Measurements from ENCODE around the gene SRP14.

GRCh38 chr15:40053831-40054604, 15.0 kb upstream of the SRP14 start:
- TF ChIP-seq, protein P1, sequence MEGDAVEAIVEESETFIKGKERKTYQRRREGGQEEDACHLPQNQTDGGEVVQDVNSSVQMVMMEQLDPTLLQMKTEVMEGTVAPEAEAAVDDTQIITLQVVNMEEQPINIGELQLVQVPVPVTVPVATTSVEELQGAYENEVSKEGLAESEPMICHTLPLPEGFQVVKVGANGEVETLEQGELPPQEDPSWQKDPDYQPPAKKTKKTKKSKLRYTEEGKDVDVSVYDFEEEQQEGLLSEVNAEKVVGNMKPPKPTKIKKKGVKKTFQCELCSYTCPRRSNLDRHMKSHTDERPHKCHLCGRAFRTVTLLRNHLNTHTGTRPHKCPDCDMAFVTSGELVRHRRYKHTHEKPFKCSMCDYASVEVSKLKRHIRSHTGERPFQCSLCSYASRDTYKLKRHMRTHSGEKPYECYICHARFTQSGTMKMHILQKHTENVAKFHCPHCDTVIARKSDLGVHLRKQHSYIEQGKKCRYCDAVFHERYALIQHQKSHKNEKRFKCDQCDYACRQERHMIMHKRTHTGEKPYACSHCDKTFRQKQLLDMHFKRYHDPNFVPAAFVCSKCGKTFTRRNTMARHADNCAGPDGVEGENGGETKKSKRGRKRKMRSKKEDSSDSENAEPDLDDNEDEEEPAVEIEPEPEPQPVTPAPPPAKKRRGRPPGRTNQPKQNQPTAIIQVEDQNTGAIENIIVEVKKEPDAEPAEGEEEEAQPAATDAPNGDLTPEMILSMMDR (IDR thresholded peaks at IDR 0.05): no peak
- TF ChIP-seq POLR2A (IDR thresholded peaks at IDR 0.05): no peak

All from adrenal gland (tissue), 5 donors.